ENCODE data around the gene MSRB2.

The MSRB2 gene

GRCh38 chr10:23139677-23140076 is 44.3 kb downstream of the MSRB2 start:
- no peak for DNase-seq (ENCODE audit: low read depth)
- H3K4me3 ChIP-seq (ENCODE audit: low read depth, low read length) = no peak overlapping the region
- no peak for TF ChIP-seq MAX (IDR thresholded peaks at IDR 0.05; ENCODE audit: low read depth, low read length)
- TF ChIP-seq POLR2A (IDR thresholded peaks at IDR 0.05; ENCODE audit: extremely low read depth, insufficient read length) = no peak
- TF ChIP-seq MYC (IDR thresholded peaks at IDR 0.05; ENCODE audit: low read depth, low read length) = no peak
- TF ChIP-seq CTCF (IDR thresholded peaks at IDR 0.05; ENCODE audit: low read depth, low read length) = no peak

- no peak overlapping the region for H3K4me3 ChIP-seq (ENCODE audit: low read depth, low read length)
- TF ChIP-seq POLR2A (IDR thresholded peaks at IDR 0.05; ENCODE audit: extremely low read depth, insufficient read length) (no peak), CTCF (IDR thresholded peaks at IDR 0.05; ENCODE audit: low read depth, low read length) (no peak), MYC (IDR thresholded peaks at IDR 0.05; ENCODE audit: low read depth, low read length) (no peak), MAX (IDR thresholded peaks at IDR 0.05; ENCODE audit: low read depth, low read length) (no peak)
- no peak for DNase-seq (ENCODE audit: low read depth)
Measured at GRCh38 chr10:23141995-23142394, 46.6 kb downstream of the MSRB2 start.

GRCh38 chr10:23146258-23146657 is 50.9 kb downstream of the MSRB2 start:
- no peak overlapping the region for H3K4me3 ChIP-seq (ENCODE audit: low read depth, low read length)
- TF ChIP-seq MAX (IDR thresholded peaks at IDR 0.05; ENCODE audit: low read depth, low read length) (no peak), CTCF (IDR thresholded peaks at IDR 0.05; ENCODE audit: low read depth, low read length) (no peak), MYC (IDR thresholded peaks at IDR 0.05; ENCODE audit: low read depth, low read length) (no peak), POLR2A (IDR thresholded peaks at IDR 0.05; ENCODE audit: extremely low read depth, insufficient read length) (no peak)
- no peak for DNase-seq (ENCODE audit: low read depth)

- no peak for DNase-seq (ENCODE audit: low read depth)
- TF ChIP-seq CTCF (IDR thresholded peaks at IDR 0.05; ENCODE audit: low read depth, low read length) (no peak), POLR2A (IDR thresholded peaks at IDR 0.05; ENCODE audit: extremely low read depth, insufficient read length) (no peak), MAX (IDR thresholded peaks at IDR 0.05; ENCODE audit: low read depth, low read length) (no peak), MYC (IDR thresholded peaks at IDR 0.05; ENCODE audit: low read depth, low read length) (no peak)
- no peak overlapping the region for H3K4me3 ChIP-seq (ENCODE audit: low read depth, low read length)
Measured at GRCh38 chr10:23147035-23147434, 51.7 kb downstream of the MSRB2 start.

DNA sequence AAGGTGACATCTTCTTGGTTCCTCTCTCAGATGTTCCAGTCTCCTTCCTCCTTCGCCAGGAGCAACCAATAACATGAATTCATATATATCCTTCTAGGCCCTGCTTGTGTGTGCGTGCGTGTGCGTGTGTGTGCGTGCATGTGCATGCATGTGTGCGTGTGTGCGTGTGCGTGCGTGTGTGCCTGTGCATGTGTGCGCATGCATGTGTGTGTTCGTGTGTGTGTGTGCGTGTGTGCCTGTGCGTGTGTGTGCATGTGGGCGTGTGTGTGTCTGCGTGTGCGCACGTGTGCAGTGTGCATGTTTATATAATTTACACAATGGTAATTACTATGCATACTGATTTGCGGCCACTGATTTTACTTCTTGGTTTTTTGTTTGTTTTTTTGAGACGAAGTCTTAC is 52.8 kb downstream of the MSRB2 start:
- no peak overlapping the region for H3K4me3 ChIP-seq (ENCODE audit: low read depth, low read length)
- TF ChIP-seq MYC (IDR thresholded peaks at IDR 0.05; ENCODE audit: low read depth, low read length) (no peak), CTCF (IDR thresholded peaks at IDR 0.05; ENCODE audit: low read depth, low read length) (no peak), MAX (IDR thresholded peaks at IDR 0.05; ENCODE audit: low read depth, low read length) (no peak), POLR2A (IDR thresholded peaks at IDR 0.05; ENCODE audit: extremely low read depth, insufficient read length) (no peak)
- no peak for DNase-seq (ENCODE audit: low read depth)

DNA sequence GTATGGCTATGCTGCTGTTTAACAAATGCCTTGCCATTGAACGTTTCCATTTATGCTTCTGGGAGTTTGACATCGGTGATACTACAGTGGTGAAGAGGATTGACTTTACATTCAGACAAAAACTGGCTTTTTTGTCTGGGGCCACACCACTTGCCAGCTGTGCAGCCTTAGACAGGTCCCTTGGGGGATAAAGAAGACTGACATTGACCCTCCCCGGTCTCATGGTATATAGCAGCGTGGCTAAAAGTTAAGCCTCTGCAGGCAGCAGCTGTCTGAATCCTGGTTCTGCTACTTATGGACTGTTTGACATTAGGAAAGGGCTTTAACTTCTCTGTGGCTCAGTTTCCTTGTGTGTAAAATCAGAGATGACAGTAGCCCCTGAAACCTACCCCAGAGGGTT is 54.7 kb downstream of the MSRB2 start:
- no peak overlapping the region for H3K4me3 ChIP-seq (ENCODE audit: low read depth, low read length)
- no peak for DNase-seq (ENCODE audit: low read depth)
- TF ChIP-seq MAX (IDR thresholded peaks at IDR 0.05; ENCODE audit: low read depth, low read length) (no peak), POLR2A (IDR thresholded peaks at IDR 0.05; ENCODE audit: extremely low read depth, insufficient read length) (no peak), MYC (IDR thresholded peaks at IDR 0.05; ENCODE audit: low read depth, low read length) (no peak), CTCF (IDR thresholded peaks at IDR 0.05; ENCODE audit: low read depth, low read length) (no peak)
